ENCODE data around the gene TMPRSS6. TPM values are rescaled to one million over a fixed set of nuclear protein-coding genes. Genes with fewer than 3 reads are reported as not detected.
A peak's percentile ranks its signal among the peaks of the same experiment; 100 is the strongest.

Gene TMPRSS6
- total RNA-seq, 1 experiment from 2014 or later = 0.04 TPM

GRCh38 chr22:37127350-37127878 is 17.9 kb upstream of the TMPRSS6 start:
- ATAC-seq = no peak
- Histone ChIP-seq H3K27me3 (ENCODE audit: low read length) (no peaks in the 10 kb centered on the region), H3K4me1 (ENCODE audit: insufficient read depth, low read length) (peaks cover 2% of the 10 kb centered on the region; the same call in 1 of the 2 replicates), H3K79me2 (ENCODE audit: low read length) (no peaks in the 10 kb centered on the region), H3K36me3 (ENCODE audit: low read depth, low read length) (no peaks in the 10 kb centered on the region), H3K27ac (ENCODE audit: low read length) (no peak overlapping the region), H3K9ac (ENCODE audit: low read length) (no peak overlapping the region), H3F3A (ENCODE audit: low read length, unreplicated experiment) (no peaks in the 10 kb centered on the region), H3K4me2 (ENCODE audit: low read length) (no peak overlapping the region), H3K9me2 (replicated peaks; ENCODE audit: low read length) (no peaks in the 10 kb centered on the region), H4K20me1 (ENCODE audit: low read length) (no peaks in the 10 kb centered on the region), H2AFZ (ENCODE audit: low read length) (no peak overlapping the region), H3K4me3 (ENCODE audit: low read length) (no peak overlapping the region), H3K9me3 (ENCODE audit: low read length) (no peaks in the 10 kb centered on the region)
- no peak for TF ChIP-seq CTCF (conservative IDR thresholded peaks at IDR 0.05; ENCODE audit: low read depth, low read length)
- TF ChIP-seq EZH2 (IDR thresholded peaks at IDR 0.05; ENCODE audit: low read length, unreplicated experiment) = no peak
- TF ChIP-seq EZH2phosphoT487 (IDR thresholded peaks at IDR 0.05; ENCODE audit: borderline replicate concordance, low read length) = no peak
- no TSS peak for BruUV-seq (replicated peaks)
- POLR2A ChIA-PET (ENCODE audit: unreplicated experiment) = no interaction called here
- CTCF ChIA-PET = interaction anchor here (0.6 to 0.9 kb wide), 2 partner anchors 15 to 403 kb away, joined by 4 to 8 read pairs; no protein-coding TSS in a partner anchor
- intact Hi-C loops (cut with micrococcal nuclease) = no loop called here
- DNase-seq = no peak

GRCh38 chr22:37126882-37127281 is 17.4 kb upstream of the TMPRSS6 start:
- Histone ChIP-seq H3K36me3 (ENCODE audit: low read depth, low read length) (no peaks in the 10 kb centered on the region), H3K9ac (ENCODE audit: low read length) (no peak overlapping the region), H3K27me3 (ENCODE audit: low read length) (no peaks in the 10 kb centered on the region), H3K4me2 (ENCODE audit: low read length) (no peak overlapping the region), H3K27ac (ENCODE audit: low read length) (no peak overlapping the region), H2AFZ (ENCODE audit: low read length) (no peak overlapping the region), H3F3A (ENCODE audit: low read length, unreplicated experiment) (no peaks in the 10 kb centered on the region), H4K20me1 (ENCODE audit: low read length) (no peaks in the 10 kb centered on the region), H3K9me3 (ENCODE audit: low read length) (no peaks in the 10 kb centered on the region), H3K79me2 (ENCODE audit: low read length) (no peaks in the 10 kb centered on the region), H3K4me3 (ENCODE audit: low read length) (no peak overlapping the region), H3K4me1 (ENCODE audit: insufficient read depth, low read length) (peaks cover 7% of the 10 kb centered on the region), H3K9me2 (replicated peaks; ENCODE audit: low read length) (no peaks in the 10 kb centered on the region)
- TF ChIP-seq CTCF (conservative IDR thresholded peaks at IDR 0.05; ENCODE audit: low read depth, low read length) (peak; percentile 45), EZH2 (IDR thresholded peaks at IDR 0.05; ENCODE audit: low read length, unreplicated experiment) (no peak)
- intact Hi-C loops (cut with micrococcal nuclease) = no loop called here
- BruUV-seq (replicated peaks) = no TSS peak
- CTCF ChIA-PET = interaction anchor here (0.6 to 0.9 kb wide), 2 partner anchors 15 to 403 kb away, joined by 4 to 8 read pairs; no protein-coding TSS in a partner anchor
- POLR2A ChIA-PET (ENCODE audit: unreplicated experiment) = no interaction called here
- ATAC-seq = no peak
- DNase-seq = no peak

GRCh38 chr22:37126383-37126782 is 16.9 kb upstream of the TMPRSS6 start:
- H3K79me2 ChIP-seq (ENCODE audit: low read length) = no peaks in the 10 kb centered on the region
- H3K9me3 ChIP-seq (ENCODE audit: low read length) = no peaks in the 10 kb centered on the region
- H3K4me3 ChIP-seq (ENCODE audit: low read length) = no peak overlapping the region
- no peak overlapping the region for H2AFZ ChIP-seq (ENCODE audit: low read length)
- intact Hi-C loops (cut with micrococcal nuclease) = no loop called here
- H3K9ac ChIP-seq (ENCODE audit: low read length) = no peak overlapping the region
- no TSS peak for BruUV-seq (replicated peaks)
- no peaks in the 10 kb centered on the region for H3F3A ChIP-seq (ENCODE audit: low read length, unreplicated experiment)
- H3K9me2 ChIP-seq (replicated peaks; ENCODE audit: low read length) = no peaks in the 10 kb centered on the region
- peaks cover 10% of the 10 kb centered on the region for H3K4me1 ChIP-seq (ENCODE audit: insufficient read depth, low read length)
- no peak for TF ChIP-seq EZH2 (IDR thresholded peaks at IDR 0.05; ENCODE audit: low read length, unreplicated experiment)
- no peak for TF ChIP-seq CTCF (conservative IDR thresholded peaks at IDR 0.05; ENCODE audit: low read depth, low read length)
- no peak for TF ChIP-seq EZH2phosphoT487 (IDR thresholded peaks at IDR 0.05; ENCODE audit: borderline replicate concordance, low read length)
- ATAC-seq = no peak
- H3K27me3 ChIP-seq (ENCODE audit: low read length) = no peaks in the 10 kb centered on the region
- no peak overlapping the region for H3K27ac ChIP-seq (ENCODE audit: low read length)
- H3K36me3 ChIP-seq (ENCODE audit: low read depth, low read length) = no peaks in the 10 kb centered on the region
- no peak for DNase-seq
- no peak overlapping the region for H3K4me2 ChIP-seq (ENCODE audit: low read length)
- ChIA-PET POLR2A (ENCODE audit: unreplicated experiment) (no interaction called here), CTCF (no interaction called here)
- no peaks in the 10 kb centered on the region for H4K20me1 ChIP-seq (ENCODE audit: low read length)
